NCI-H1436 (cell line): ENCODE measurements around the gene INPP5D.
"Not testable (repeated sequence)": the region's sequence is repeated elsewhere in the genome, so short reads cannot be mapped to it uniquely, and the experiment has no call there.

ENCODE experiments used
- DNase-seq: peaks from one replicate; lab custom pipeline; 2025; lab: John Stamatoyannopoulos, UW

INPP5D gene

GRCh38 chr2:233174137-233174536 lies 114.0 kb downstream of the INPP5D start:
- no peak for DNase-seq

DNA sequence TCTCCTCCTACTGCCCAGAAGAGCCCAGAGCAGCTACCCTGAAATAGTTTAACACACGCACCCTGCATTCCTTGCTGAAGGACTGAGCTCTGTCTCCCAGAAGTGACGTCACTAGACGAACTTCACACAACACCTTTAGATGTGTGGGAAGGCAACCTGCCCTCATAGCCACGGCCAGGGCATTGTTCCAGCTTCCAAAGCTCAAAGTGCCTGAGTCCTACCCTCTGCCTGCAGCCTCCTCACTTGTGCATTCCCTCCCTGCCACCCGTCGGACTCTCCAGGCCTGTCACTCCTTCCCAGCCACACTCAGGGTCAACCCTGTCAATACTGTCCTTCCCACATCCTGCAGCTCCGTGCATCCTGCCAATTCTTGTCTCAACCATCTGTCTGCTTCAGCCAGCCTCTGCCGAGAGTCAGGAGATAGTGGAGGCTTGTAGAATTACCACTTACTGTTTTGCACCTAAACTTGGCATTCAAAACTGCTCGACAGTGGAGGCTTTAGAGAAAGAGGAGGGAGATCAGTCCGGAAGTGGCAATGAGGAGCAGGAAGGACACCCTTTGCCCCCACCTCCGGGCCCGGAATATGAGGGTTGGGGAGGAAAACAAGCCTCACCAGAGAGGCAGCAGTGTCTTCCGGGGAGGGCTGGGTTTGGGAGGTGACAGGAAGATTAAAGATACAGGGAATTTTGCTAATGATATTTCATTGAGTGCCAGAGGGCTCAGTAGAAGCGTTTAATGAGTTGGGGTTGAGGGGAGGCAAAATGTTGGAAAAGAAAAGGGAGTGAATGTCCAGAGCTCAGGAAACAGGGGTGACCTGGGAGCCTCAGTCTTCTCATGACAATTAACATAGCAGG lies 119.1 kb downstream of the INPP5D start:
- no peak for DNase-seq

DNA sequence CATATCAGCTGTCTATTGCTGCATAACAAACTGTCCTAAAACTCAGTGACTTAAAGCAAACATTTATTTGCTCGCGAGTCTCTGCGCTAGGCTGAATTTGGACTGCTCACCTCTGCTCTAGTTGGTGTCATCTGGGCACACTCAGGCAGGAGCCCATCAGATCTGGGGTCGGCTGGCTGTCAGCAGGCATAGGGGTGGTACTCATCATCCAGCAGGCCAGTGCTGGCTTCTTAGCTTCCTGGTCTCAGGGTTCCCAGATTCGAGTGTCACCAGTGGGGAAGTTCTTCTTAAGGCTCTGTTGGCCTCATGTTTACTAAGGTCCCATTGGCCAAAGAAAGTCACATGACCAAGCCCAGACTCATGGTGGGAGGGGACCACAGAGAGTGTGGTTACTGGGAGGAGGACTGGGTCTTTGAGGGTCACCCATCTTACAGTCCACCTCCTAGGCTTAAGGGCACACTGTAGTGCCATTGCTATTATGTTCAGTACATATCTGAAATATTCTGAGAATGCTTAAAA lies 119.8 kb downstream of the INPP5D start:
- no peak for DNase-seq

GRCh38 chr2:233183869-233184418 lies 123.8 kb downstream of the INPP5D start:
- DNase-seq, result no peak

DNA sequence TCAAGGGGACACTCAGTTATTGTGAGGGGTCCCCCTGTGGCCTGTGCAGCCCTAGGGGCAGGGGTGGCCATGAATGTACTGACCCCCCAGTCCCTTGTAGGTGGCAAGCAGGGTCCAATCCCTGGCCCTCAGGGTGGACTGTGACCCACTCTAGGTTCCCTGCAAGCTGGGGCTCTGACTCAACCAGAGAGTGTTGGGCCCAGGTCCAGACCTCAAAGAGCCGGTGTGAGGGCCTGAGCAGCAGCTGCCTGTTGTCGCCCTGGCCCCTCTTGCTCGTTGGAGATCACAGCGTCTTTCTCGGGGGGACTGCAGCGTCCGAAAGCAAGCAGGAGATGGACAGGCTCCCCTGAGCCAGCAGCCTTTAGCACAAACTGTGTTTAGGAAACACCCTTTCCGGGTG lies 124.5 kb downstream of the INPP5D start:
- no peak for DNase-seq

GRCh38 chr2:233185330-233185729 lies 125.2 kb downstream of the INPP5D start:
- no peak for DNase-seq

- no peak for DNase-seq
These were observed 125.8 kb downstream of the INPP5D start for GRCh38 chr2:233185963-233186362.

DNA sequence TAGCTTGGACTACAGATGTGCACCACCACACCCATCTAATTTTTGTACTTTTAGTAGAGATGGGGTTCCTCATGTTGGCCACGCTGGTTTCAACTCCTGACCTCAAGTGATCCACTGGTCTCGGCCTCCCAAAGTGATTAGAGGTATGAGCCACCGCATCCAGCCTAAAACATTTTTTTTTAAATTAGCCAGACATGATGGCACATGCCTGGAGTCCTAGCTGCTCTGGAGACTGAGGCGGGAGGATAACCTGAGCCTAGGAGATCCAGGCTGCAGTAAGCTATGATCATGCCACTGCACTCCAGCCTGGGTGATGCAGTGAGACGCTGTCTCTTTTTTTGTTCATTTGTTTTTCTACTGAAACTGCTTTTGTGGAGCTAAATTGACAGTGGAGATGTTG lies 126.7 kb downstream of the INPP5D start:
- DNase-seq, result no peak

GRCh38 chr2:233189025-233189424 lies 128.9 kb downstream of the INPP5D start:
- no peak for DNase-seq

DNA sequence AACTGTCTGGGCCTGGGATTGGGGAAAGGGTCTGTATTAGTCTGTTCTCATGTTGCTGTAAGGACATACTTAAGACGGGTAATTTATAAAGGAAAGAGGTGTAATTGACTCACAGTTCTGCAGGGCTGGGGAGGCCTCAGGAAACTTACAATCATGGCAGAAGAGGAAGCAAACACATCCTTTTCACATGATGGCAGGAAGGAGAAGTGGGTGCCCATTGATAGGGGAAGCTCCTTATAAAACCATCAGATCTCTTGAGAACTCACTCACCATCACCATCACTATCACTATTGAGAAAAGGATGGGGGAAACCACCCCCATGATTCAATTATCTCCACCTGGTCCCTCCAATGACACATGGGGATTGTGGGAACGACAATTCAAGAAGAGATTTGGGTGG lies 130.9 kb downstream of the INPP5D start:
- DNase-seq, result not testable (repeated sequence)

GRCh38 chr2:233193738-233194137 lies 133.6 kb downstream of the INPP5D start:
- DNase-seq, result no peak

DNA sequence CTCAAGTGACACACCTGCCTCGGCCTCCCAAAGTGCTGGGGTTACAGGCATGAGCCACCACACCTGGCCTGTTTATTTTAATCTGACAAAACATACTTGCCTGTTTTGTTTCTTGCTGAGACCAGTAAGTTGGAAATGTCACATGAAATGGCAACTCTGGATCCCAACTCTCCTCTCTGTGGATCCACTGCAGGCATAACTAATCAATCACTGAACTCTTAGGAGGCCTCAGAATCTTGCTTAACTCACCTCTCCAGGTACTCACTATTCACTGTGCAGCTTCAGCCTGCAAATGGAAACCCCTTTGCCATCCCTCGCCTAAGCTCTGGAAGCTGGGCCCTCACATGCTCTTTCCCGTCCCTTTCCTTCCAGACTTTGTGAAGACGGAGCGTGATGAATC lies 134.9 kb downstream of the INPP5D start:
- no peak for DNase-seq

DNA sequence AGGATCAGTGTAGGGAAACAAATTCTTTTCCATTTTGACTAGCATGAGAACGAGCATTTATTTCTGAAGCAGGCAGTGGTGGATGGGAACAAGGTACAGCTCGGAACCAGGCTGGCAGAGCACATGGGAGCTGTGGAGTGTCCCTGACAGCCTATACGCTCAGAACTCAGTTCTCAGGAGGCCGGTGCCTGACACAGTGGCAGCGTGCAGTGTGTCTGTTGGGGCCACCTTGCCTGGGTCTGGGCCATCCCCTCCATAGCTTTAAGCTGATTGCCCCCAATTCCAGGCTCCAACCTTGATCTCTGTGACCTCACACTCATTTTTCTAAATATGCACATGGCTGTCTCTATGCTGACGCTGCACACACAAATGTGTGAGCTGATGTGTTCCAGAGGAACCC lies 136.9 kb downstream of the INPP5D start:
- DNase-seq, result no peak

DNA sequence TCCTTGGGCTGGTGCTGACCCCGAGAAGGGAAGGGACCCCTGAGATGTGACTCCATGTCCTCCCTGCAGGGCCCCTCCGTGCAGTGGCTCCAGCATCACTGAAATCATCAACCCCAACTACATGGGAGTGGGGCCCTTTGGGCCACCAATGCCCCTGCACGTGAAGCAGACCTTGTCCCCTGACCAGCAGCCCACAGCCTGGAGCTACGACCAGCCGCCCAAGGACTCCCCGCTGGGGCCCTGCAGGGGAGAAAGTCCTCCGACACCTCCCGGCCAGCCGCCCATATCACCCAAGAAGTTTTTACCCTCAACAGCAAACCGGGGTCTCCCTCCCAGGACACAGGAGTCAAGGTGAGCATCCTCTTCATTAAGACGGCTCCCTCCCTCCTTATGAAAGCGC lies 137.9 kb downstream of the INPP5D start:
- no peak for DNase-seq

- no peak for DNase-seq
These were observed 139.7 kb downstream of the INPP5D start for GRCh38 chr2:233199870-233200269.

GRCh38 chr2:233200790-233201189 lies 140.6 kb downstream of the INPP5D start:
- not testable (repeated sequence) for DNase-seq

DNA sequence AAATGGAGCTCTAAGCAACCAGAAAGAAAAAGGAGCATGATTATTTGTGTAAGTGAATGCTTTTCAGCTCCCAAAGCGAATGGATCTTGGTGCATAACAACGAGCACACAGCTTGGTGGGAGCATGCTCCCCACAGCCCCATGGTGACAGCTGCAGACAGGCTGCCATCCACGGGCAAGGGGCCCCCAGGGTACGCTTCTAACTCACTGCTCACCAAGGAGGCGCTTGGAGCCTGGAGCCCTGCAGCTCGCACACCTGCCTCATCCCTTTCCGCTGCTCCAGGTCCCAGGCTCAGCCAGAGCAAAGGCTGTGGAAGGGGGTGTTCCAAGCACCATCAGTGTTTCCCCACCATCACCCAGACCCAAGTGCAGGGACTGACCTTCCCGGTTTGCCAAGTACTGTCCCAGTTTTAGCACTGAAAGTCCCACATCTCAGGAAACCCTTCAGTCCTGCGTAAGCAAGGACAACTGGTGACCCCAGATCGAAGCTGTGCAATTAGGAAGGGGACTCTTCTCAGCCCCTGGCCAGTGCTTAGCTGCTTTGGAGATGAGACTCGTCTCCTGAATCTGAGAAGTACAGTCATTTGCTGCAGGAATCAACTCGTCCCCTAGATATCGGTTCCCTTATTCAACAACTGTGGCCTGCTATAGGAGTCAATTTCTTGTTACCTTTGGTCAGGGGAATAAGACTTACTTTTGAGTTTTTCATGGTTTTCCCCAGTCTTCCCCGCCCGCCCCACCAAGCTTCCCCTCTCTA lies 141.3 kb downstream of the INPP5D start:
- no peak for DNase-seq

- DNase-seq, result no peak
These were observed 142.4 kb downstream of the INPP5D start for GRCh38 chr2:233202531-233202944.

DNA sequence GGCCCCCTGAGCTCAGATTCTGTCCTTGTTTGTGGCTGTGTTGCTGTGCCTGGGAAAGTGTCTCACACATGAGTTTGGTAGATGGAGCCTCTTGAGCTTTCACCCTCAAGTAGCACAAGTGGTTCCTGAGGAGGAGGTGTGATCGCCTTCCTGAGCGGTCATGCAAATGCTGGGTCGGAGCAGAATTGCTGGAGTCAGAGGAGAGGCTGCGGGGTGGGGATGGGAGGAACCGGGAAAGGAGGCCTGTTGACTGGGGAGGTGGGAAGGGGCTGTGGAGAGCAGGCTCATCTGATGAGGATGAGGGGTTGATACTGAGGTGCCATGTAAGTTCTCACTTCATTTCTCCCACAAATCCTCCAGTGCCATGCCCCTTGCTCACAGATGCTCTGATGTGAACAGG lies 142.9 kb downstream of the INPP5D start:
- no peak for DNase-seq

GRCh38 chr2:233204286-233204936 lies 144.3 kb downstream of the INPP5D start:
- DNase-seq, result no peak

DNA sequence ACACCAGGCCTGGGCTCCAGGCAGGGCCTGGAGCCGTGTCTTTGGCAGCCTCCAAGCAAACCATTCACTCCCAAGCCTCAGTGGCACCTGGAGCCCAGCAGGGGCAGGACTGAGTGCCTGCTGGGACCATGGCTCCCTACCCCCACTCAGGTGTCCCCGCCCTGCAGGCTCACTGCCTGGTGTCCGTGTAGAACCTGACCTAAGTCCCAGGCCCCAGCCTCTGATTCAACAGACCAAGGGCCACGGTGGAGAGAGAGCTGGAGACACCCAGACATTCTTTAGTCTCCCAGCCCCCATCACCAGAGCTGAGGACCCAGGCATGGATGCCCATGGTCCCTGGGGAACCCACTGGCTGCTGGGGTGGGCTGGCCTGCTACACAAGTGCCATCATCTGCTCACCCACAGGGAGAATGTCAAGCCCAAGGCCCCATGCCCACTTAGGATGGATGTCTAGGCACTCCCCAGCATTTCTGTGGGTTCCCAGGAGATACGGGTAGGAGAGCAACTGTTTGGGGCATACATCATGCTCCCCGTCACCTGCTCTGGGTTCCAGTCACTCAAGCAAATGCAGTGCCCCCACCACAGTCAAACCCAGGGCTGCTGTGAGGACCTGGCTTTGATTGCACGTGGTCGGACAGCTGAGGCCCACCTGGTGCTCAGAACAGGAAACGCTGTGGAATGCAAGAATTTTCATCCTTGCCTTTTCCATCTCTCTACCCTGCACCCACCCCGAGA lies 148.4 kb downstream of the INPP5D start:
- no peak for DNase-seq

GRCh38 chr2:233209117-233209532 lies 149.0 kb downstream of the INPP5D start:
- DNase-seq, result no peak
